ENCODE results near the gene CHD1L.

CHD1L gene

DNA sequence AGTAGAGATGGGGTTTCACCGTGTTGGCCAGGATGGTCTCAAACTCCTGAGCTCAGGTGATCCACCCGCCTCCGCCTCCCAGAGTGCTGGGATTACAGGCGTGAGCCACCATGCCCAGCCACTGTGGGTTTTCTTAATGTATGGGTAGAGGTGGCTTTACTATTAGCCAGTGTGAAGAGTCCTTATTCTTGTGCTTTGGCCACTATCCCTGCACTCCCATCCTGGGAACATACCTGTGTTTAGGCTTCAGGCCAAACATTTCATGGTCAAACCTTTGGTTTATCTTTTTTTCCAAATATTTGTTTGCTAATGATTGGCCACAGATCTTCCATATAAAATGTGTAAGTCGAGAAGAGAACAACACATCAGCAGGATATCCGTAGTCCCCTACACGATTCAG is 33.9 kb upstream of the CHD1L start:
- H3K4me3 ChIP-seq (ENCODE audit: low read depth, low read length): no peak overlapping the region
- TF ChIP-seq, protein P1, sequence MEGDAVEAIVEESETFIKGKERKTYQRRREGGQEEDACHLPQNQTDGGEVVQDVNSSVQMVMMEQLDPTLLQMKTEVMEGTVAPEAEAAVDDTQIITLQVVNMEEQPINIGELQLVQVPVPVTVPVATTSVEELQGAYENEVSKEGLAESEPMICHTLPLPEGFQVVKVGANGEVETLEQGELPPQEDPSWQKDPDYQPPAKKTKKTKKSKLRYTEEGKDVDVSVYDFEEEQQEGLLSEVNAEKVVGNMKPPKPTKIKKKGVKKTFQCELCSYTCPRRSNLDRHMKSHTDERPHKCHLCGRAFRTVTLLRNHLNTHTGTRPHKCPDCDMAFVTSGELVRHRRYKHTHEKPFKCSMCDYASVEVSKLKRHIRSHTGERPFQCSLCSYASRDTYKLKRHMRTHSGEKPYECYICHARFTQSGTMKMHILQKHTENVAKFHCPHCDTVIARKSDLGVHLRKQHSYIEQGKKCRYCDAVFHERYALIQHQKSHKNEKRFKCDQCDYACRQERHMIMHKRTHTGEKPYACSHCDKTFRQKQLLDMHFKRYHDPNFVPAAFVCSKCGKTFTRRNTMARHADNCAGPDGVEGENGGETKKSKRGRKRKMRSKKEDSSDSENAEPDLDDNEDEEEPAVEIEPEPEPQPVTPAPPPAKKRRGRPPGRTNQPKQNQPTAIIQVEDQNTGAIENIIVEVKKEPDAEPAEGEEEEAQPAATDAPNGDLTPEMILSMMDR (IDR thresholded peaks at IDR 0.05; ENCODE audit: insufficient read depth, low read depth, low read length, missing control alignments): no peak
- no peak for DNase-seq (ENCODE audit: low read depth)

DNA sequence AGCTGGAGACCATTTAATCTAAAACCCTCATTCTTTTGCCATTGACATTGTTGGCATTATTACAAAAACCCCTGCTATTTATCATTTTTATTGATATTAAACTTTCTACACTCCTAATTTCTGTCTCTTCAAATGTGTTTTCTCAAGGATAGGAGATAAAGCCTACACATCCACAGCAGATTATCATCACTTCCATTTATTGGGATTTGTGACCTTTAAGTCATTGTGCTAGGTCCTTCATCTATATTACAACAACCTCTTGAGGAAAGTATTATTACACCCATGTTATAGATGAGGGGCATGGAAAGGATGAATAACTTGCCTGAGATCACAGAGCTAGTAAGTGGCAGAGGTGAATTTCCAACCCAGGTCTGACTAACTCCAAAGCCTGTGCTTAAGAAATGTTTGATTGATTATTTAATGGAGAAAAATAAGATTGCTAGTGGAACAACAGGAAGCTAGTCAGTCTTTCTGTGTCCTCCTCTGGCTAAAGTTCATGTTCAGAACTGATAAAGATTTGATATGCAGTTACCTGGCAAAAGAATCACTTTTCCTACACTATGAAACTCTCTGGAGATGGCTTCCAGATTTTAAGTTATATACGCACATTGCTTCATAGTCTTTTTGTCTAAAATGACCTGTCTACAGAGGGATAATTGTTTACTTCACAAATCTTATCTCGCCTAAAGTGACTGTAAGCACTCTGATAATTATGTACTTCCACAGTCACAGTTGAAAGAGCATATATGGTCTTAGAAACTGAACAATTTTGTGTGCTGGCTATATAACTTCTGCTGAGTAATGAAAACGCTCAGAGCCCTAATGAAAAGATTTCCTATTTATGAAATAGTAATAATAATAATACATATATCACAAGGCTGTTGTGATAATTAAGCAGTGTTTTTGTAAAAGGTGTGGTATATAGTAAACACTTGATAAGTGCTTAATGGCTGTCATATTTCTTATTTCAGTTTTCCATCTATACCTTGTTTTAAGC is 32.4 kb upstream of the CHD1L start:
- no peak overlapping the region for H3K4me3 ChIP-seq (ENCODE audit: low read depth, low read length)
- TF ChIP-seq, protein P1 (IDR thresholded peaks at IDR 0.05; ENCODE audit: insufficient read depth, low read depth, low read length, missing control alignments): no peak
- DNase-seq (ENCODE audit: low read depth): no peak

DNA sequence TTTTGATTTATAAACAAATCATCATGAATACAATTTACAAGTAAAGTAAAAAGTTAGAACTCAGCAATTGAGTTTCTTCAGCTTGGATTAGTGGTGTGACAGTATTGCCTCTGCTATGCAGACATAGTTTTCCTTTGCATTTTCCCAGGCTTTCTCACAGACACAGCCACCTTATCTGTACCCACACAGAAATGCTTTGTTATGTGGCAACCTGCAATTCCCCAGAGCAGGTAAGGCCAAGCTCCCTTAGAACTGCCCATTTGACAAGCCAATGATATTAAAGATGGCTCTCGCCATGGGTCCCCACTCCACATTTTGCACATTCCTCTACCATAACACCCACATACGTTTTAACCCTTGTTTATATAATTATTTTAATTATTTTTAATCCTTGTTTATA is 31.5 kb upstream of the CHD1L start:
- DNase-seq (ENCODE audit: low read depth): no peak
- H3K4me3 ChIP-seq (ENCODE audit: low read depth, low read length): no peak overlapping the region
- TF ChIP-seq, protein P1 (IDR thresholded peaks at IDR 0.05; ENCODE audit: insufficient read depth, low read depth, low read length, missing control alignments): no peak

DNA sequence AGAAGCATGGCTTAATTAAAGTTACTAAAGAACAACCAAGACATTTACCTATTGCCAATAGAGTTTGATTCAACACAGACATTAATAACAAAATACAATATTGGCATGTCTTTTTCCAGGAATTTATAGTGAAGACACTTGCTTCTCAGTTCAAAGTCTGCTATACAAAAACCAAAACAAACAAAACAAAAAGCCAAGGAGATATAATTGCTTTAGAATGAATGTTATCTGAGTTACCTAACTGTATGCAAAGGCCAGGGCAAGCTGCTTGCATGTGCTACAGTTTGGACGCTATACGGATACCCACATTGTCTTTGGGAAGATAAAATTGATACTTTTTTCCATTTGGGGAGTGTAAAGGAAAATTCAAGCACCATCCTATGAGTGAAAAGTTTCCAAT is 30.9 kb upstream of the CHD1L start:
- DNase-seq (ENCODE audit: low read depth): no peak
- TF ChIP-seq, protein P1 (IDR thresholded peaks at IDR 0.05; ENCODE audit: insufficient read depth, low read depth, low read length, missing control alignments): no peak
- no peak overlapping the region for H3K4me3 ChIP-seq (ENCODE audit: low read depth, low read length)

DNA sequence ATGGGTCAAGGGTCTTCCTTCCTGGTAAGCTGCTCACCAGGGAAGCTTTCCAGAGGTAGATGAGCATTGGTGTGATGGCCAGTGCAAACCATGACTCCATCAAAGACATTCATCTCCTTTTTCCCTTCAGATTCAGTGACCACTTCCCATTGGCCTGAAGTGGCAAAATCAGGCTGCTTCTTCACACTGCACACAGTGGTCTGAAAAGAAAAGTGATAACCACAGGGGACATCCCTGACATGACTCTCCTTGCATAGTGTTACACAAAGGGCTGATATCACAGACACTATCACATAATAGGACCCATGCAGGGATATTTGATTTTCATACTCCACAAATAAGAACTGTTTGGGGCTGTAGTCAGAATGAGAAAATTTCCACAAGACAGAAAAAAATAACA is 29.2 kb upstream of the CHD1L start:
- DNase-seq (ENCODE audit: low read depth): no peak
- no peak overlapping the region for H3K4me3 ChIP-seq (ENCODE audit: low read depth, low read length)
- TF ChIP-seq, protein P1 (IDR thresholded peaks at IDR 0.05; ENCODE audit: insufficient read depth, low read depth, low read length, missing control alignments): no peak

DNA sequence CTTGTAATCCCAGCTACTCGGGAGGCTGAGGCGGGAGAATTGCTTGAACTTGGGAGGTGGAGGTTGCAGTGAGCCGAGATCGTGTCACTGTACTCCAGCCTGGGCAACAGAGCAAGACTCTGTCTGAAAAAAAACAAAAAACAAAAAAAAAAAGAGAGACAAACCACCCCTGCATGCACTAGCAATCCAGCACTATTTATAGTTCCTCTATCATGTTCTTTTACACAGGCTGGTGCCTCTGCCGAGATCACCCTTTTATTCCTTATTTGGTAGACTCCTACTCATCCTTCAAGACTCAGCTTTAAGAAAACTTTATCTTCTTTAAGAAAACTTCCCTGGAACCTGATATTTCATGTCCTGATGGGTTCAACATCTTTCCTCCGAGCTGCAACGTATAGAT is 28.2 kb upstream of the CHD1L start:
- TF ChIP-seq, protein P1 (IDR thresholded peaks at IDR 0.05; ENCODE audit: insufficient read depth, low read depth, low read length, missing control alignments): no peak
- DNase-seq (ENCODE audit: low read depth): no peak
- no peak overlapping the region for H3K4me3 ChIP-seq (ENCODE audit: low read depth, low read length)
